Measurements from ENCODE around the gene TAGLN3. TPM values are rescaled to one million over a fixed set of nuclear protein-coding genes. Genes with fewer than 3 reads are reported as not detected.

The TAGLN3 gene
- total and polyA plus RNA-seq, 8 donors: 0.50 to 3.6 (median 2.6) TPM; not detected in 1

- Histone ChIP-seq H3K27me3 (no peaks in the 10 kb centered on the region), H3K4me3 (no peak overlapping the region), H3K36me3 (peaks cover 0 to 8% of the 10 kb centered on the region in 2 donors), H3K27ac (no peak overlapping the region), H3K4me1 (peaks cover 0 to 10% of the 10 kb centered on the region in 2 donors), H3K9me3 (no peaks in the 10 kb centered on the region)
- ATAC-seq (no peak), DNase-seq (peak in 2 of 4 donors; percentile 85 to 86)
- TF ChIP-seq, protein P1, sequence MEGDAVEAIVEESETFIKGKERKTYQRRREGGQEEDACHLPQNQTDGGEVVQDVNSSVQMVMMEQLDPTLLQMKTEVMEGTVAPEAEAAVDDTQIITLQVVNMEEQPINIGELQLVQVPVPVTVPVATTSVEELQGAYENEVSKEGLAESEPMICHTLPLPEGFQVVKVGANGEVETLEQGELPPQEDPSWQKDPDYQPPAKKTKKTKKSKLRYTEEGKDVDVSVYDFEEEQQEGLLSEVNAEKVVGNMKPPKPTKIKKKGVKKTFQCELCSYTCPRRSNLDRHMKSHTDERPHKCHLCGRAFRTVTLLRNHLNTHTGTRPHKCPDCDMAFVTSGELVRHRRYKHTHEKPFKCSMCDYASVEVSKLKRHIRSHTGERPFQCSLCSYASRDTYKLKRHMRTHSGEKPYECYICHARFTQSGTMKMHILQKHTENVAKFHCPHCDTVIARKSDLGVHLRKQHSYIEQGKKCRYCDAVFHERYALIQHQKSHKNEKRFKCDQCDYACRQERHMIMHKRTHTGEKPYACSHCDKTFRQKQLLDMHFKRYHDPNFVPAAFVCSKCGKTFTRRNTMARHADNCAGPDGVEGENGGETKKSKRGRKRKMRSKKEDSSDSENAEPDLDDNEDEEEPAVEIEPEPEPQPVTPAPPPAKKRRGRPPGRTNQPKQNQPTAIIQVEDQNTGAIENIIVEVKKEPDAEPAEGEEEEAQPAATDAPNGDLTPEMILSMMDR (IDR thresholded peaks at IDR 0.05): no peak
- intact Hi-C loops (cut with DNase I): loop anchor here (10.0 kb wide), 2 partner anchors 104 to 254 kb away; no protein-coding TSS in a partner anchor
Measured at GRCh38 chr3:111968319-111969054, 30.2 kb upstream of the TAGLN3 start.

- no peak overlapping the region for H3K4me3 ChIP-seq
- no peaks in the 10 kb centered on the region for H3K27me3 ChIP-seq
- H3K9me3 ChIP-seq: no peaks in the 10 kb centered on the region
- no peak for ATAC-seq
- TF ChIP-seq, protein P1 (IDR thresholded peaks at IDR 0.05): no peak
- H3K27ac ChIP-seq: no peak overlapping the region
- peaks cover 0 to 10% of the 10 kb centered on the region in 2 donors for H3K4me1 ChIP-seq
- peak in 2 of 4 donors; percentile 56 to 63 for DNase-seq
- intact Hi-C loops (cut with DNase I): no loop called here
- H3K36me3 ChIP-seq: peaks cover 0 to 8% of the 10 kb centered on the region in 2 donors
Measured at GRCh38 chr3:111970376-111970775, 28.3 kb upstream of the TAGLN3 start.

GRCh38 chr3:111971533-111972130 is 27.1 kb upstream of the TAGLN3 start:
- ATAC-seq (no peak), DNase-seq (peak in 1 of 4 donors; percentile 36)
- Histone ChIP-seq H3K27me3 (no peaks in the 10 kb centered on the region), H3K27ac (no peak overlapping the region), H3K36me3 (peaks cover 0 to 8% of the 10 kb centered on the region in 2 donors), H3K4me1 (peaks cover 0 to 10% of the 10 kb centered on the region in 2 donors), H3K4me3 (no peak overlapping the region), H3K9me3 (no peaks in the 10 kb centered on the region)
- TF ChIP-seq, protein P1 (IDR thresholded peaks at IDR 0.05): no peak
- intact Hi-C loops (cut with DNase I): no loop called here

DNA sequence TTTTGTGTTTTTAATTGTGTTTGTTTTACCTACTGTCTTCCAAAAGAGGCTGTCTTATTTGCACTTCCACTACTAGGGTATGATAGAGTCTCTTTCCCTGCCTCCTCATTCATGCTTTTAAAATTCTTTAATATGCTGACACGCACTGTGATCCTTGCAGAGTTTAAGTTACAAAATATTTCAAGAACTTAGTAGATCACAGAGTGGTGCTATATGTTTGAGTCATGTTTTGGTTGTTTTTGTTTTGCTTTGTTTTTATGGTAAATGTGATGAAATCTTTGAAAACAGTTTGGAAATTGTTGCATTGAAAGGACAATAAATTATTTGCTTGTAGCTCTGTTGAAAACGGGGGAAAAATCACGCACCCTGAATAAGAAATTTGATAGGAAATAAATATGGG is 25.8 kb upstream of the TAGLN3 start:
- DNase-seq (no peak), ATAC-seq (no peak)
- no peaks in the 10 kb centered on the region for H3K27me3 ChIP-seq
- H3K9me3 ChIP-seq: no peaks in the 10 kb centered on the region
- H3K27ac ChIP-seq: no peak overlapping the region
- H3K4me1 ChIP-seq: no peaks in the 10 kb centered on the region
- intact Hi-C loops (cut with DNase I): no loop called here
- H3K4me3 ChIP-seq: no peak overlapping the region
- H3K36me3 ChIP-seq: peaks cover 0 to 8% of the 10 kb centered on the region in 2 donors
- TF ChIP-seq, protein P1 (IDR thresholded peaks at IDR 0.05): no peak

GRCh38 chr3:111975131-111975530 is 23.6 kb upstream of the TAGLN3 start:
- Histone ChIP-seq H3K4me1 (peaks cover 0 to 7% of the 10 kb centered on the region in 2 donors), H3K4me3 (no peak overlapping the region), H3K27me3 (no peaks in the 10 kb centered on the region), H3K36me3 (no peaks in the 10 kb centered on the region), H3K9me3 (no peaks in the 10 kb centered on the region), H3K27ac (no peak overlapping the region)
- DNase-seq (no peak), ATAC-seq (no peak)
- intact Hi-C loops (cut with DNase I): no loop called here
- TF ChIP-seq, protein P1 (IDR thresholded peaks at IDR 0.05): no peak

Data from left lung (tissue), 10 donors.